MM.1S (cell line): ENCODE measurements around the gene DZIP1.

Source experiments
- CTCF ChIP-seq: fragments of 300-600 bp; sonication (generic); IDR thresholded peaks from 2 replicates; pipeline ENCODE4 v1.5.1; 2016; ENCODE audit warnings: antibody characterized with exemption, low read length, mixed read lengths
- EZH2 ChIP-seq: fragments of 300-600 bp; sonication (generic); optimal IDR thresholded peaks from 2 replicates; pipeline ENCODE3; 2017; ENCODE audit warnings: low read depth, mild to moderate bottlenecking, antibody characterized with exemption, low read length, mixed read lengths

GRCh38 chr13:95608640-95609323 is 35.7 kb downstream of the DZIP1 start:
- TF ChIP-seq CTCF, result no peak
- TF ChIP-seq EZH2, result no peak
